ENCODE results near the gene HOXA13. TPM values are rescaled to one million over a fixed set of nuclear protein-coding genes. Genes with fewer than 3 reads are reported as not detected.

Gene HOXA13
- total RNA-seq, 1 experiment from 2014 or later: not detected

GRCh38 chr7:27156916-27157701 is 42.8 kb downstream of the HOXA13 start:
- no peak overlapping the region for H2BK15ac ChIP-seq (ENCODE audit: low read depth, low read length)
- peaks cover 97% of the 10 kb centered on the region for H3K27me3 ChIP-seq (ENCODE audit: insufficient read depth, low read length)
- H3K23ac ChIP-seq (ENCODE audit: insufficient read length, low read depth, low read length): no peak overlapping the region
- H3K27me3 Mint-ChIP-seq (ENCODE audit: low read depth): peaks cover 98% of the 10 kb centered on the region
- H3K27ac Mint-ChIP-seq: no peak overlapping the region
- peaks cover 13 to 24% of the 10 kb centered on the region in 2 experiments for H3K9me3 Mint-ChIP-seq
- DNase-seq: peak; percentile 14
- H2BK20ac ChIP-seq (ENCODE audit: low read depth, low read length, poor library complexity, severe bottlenecking): no peak overlapping the region
- no peak overlapping the region for H3K56ac ChIP-seq (ENCODE audit: insufficient read length, low read depth, low read length)
- no peaks in the 10 kb centered on the region for H3K9me3 ChIP-seq (ENCODE audit: control insufficient read depth, low read depth, low read length)
- no peak overlapping the region for H3T11ph ChIP-seq (ENCODE audit: low read length)
- no peak overlapping the region for H4K91ac ChIP-seq (ENCODE audit: insufficient read length, low read depth, low read length)
- no peak overlapping the region for H2AFZ ChIP-seq (ENCODE audit: low read length)
- H3K9ac ChIP-seq (ENCODE audit: extremely low read depth, insufficient read length, low read length): no peak overlapping the region
- no peak overlapping the region for H3K27ac ChIP-seq (ENCODE audit: insufficient read length, low read depth, low read length)
- peak overlapping the region in 1 of 2 experiments; percentile 17; a peak in 2 of 5 replicates for H3K4me3 Mint-ChIP-seq
- H2BK120ac ChIP-seq (ENCODE audit: low read depth, low read length, poor library complexity, severe bottlenecking): no peak overlapping the region
- no peak overlapping the region for H3K14ac ChIP-seq (ENCODE audit: insufficient read depth, low read length)
- H3K4me2 ChIP-seq (ENCODE audit: insufficient read depth, insufficient read length, low read length): no peak overlapping the region
- no peaks in the 10 kb centered on the region for H3K23me2 ChIP-seq (ENCODE audit: insufficient read length, low read depth, low read length, poor library complexity, severe bottlenecking)
- H2BK5ac ChIP-seq (ENCODE audit: insufficient read length, low read length): no peak overlapping the region
- no peaks in the 10 kb centered on the region for H3K79me1 ChIP-seq (ENCODE audit: insufficient read depth, low read depth, low read length, poor library complexity, severe bottlenecking)
- no peak overlapping the region for H4K5ac ChIP-seq (ENCODE audit: insufficient read length, low read depth, low read length)
- H2BK12ac ChIP-seq (ENCODE audit: insufficient read length, low read depth, low read length): no peak overlapping the region
- whole genome bisulfite sequencing (ENCODE audit: extremely low coverage, insufficient read length, low lambda C conversion rate): no CpG with 5 or more reads among the region's 30 CpGs
- H3K4ac ChIP-seq (ENCODE audit: low read depth, low read length): no peak overlapping the region
- no peak for TF ChIP-seq CTCF (conservative IDR thresholded peaks at IDR 0.05)
- H3K4me1 ChIP-seq (ENCODE audit: insufficient read depth, low read length): no peaks in the 10 kb centered on the region
- H4K8ac ChIP-seq (replicated peaks; ENCODE audit: insufficient read length, low read depth, low read length): no peak overlapping the region
- no peak overlapping the region for H2AK5ac ChIP-seq (ENCODE audit: insufficient read length, low read length)
- peaks cover 3 to 11% of the 10 kb centered on the region in 2 experiments; a peak in 3 of 4 replicates for H3K4me1 Mint-ChIP-seq
- H4K20me1 ChIP-seq (ENCODE audit: control insufficient read depth, insufficient read depth, insufficient read length): no peaks in the 10 kb centered on the region
- peaks cover 0 to 6% (median 0%) of the 10 kb centered on the region in 3 experiments; a peak in 3 of 7 replicates for H3K36me3 Mint-ChIP-seq (ENCODE audit: insufficient read depth in 1 of 3, low read depth in 3 of 3)
- H3K18ac ChIP-seq (ENCODE audit: insufficient read length, low read depth, low read length): no peak overlapping the region
- H3K79me2 ChIP-seq (ENCODE audit: insufficient read depth, low read length): no peaks in the 10 kb centered on the region

All from H9 (cell line).